Psoas muscle (tissue), 8 donors: ENCODE results near the gene ZNF530. TPM values are rescaled to one million over a fixed set of nuclear protein-coding genes. Genes with fewer than 3 reads are reported as not detected.

Experiments
- ATAC-seq, 4 donors: fragments of 200-7000 bp; cut with Tn5 transposase; one replicate each; pipeline ENCODE4 v1.9.1; 2020; ENCODE audit warnings: moderate library complexity in 3 of 4, mild to moderate bottlenecking in 2 of 4
- DNase-seq, 2 donors: peaks; one replicate each; pipeline ENCODE4 v3.0.0-alpha.2; 2020
- H3K27ac ChIP-seq: fragments of 200-600 bp; one replicate; pipeline ENCODE4 v1.8.0; 2022
- H3K27me3 ChIP-seq, 3 donors: fragments of 200-600 bp in 1 of 3; one replicate each; pipeline versions ENCODE4 v1.6.1 to v1.8.0; 2013 to 2022; ENCODE audit warnings: low read length in 2 of 3, mild to moderate bottlenecking in 2 of 3, moderate library complexity in 1 of 3; ENCODE audit not compliant: insufficient read depth in 3 of 3
- H3K36me3 ChIP-seq, 2 donors: fragments of 200-600 bp in 1 of 2; one replicate each; pipeline versions ENCODE4 v1.6.1 to v1.8.0; 2013 to 2022; ENCODE audit warnings: low read depth in 1 of 2, mild to moderate bottlenecking in 1 of 2, moderate library complexity in 1 of 2; ENCODE audit not compliant: insufficient read depth in 1 of 2
- H3K4me1 ChIP-seq: fragments of 200-600 bp; one replicate; pipeline ENCODE4 v1.8.0; 2022
- H3K4me3 ChIP-seq: fragments of 200-600 bp; one replicate; pipeline ENCODE4 v1.8.0; 2022; ENCODE audit warnings: mild to moderate bottlenecking
- H3K9me3 ChIP-seq: fragments of 200-600 bp; one replicate; pipeline ENCODE4 v1.8.0; 2022
- WGBS, 3 donors: extraction: QIAGEN DNeasy Blood & Tissue Kit; methylation state at CpG; one replicate each; pipeline versions ENCODE4 v1.1.6 to v1.1.7; 2013; 5-methylcytosine and 5-hydroxymethylcytosine counted together
- intact Hi-C, 2 donors: fragments of 100-400 bp; cut with DNase I; formaldehyde crosslinking; loops; one replicate each; pipeline versions ENCODE4 v1.11.0 to v1.14.2; 2022
- long read RNA-seq, 2 donors: library from polyadenylated mRNA; unstranded; transcript quantifications; one replicate each; pipeline ENCODE4 v2.0.0, GENCODE V29; 2021
- polyA plus RNA-seq, 3 donors: library from polyadenylated mRNA; stranded (reverse); fragments of 200-250 nt; gene quantifications; one replicate each; pipeline ENCODE4 v1.2.3, GENCODE V29; 2013
- total RNA-seq, 4 donors: library from RNA; stranded (reverse); fragmentation: NEBNext Ultra II Directional in 2 of 4; extraction: Animal tissue kit (Norgen Biotek cat#: 25700) in 2 of 4; gene quantifications; one replicate each; pipeline versions ENCODE4 v1.2.1 to v1.2.4, GENCODE V29; 2021 to 2023
- TF ChIP-seq, protein P1 (sequence below): fragments of 200-600 bp; IDR thresholded peaks from one replicate; pipeline ENCODE4 v1.8.0; 2022; ENCODE audit warnings: antibody characterized with exemption
- donor health status: healthy with polysubstance abuse.
- donor health status: DM: no; HTN: no; CAD: no; lungs with moderate emphysema.
- donor health status: Bipolar disorder and iron deficiency.
- donor health status: healthy.
- donor health status: DM: yes; HTN: yes; CAD: no.
- donor health status: DM: no; HTN: no; CAD: no.
- donor health status: DM: no; HTN: no; CAD: no.
- donor health status: DM: yes; HTN: yes; CAD: no.

ZNF530 gene
- total RNA-seq = 1 to 10 TPM in 3 of 4 donors, under 1 TPM in 1; 0.81 to 2.9 (median 2.0) TPM
- polyA plus RNA-seq = 10 to 100 TPM in 1 of 3 donors, 1 to 10 TPM in 2; 1.7 to 11.7 (median 2.4) TPM
- long read RNA-seq, donor 1 = 0 reads
- long read RNA-seq, donor 2, partial matches to known transcripts = 0 of 3 reads
- long read RNA-seq, donor 2, other reads (novel, unspliced or antisense) = 3 of 3 reads

GRCh38 chr19:57599761-57600383 lies at the start of gene ZNF530:
TSS of gene ZNF530 (plus strand) at chr19:57599885. CDS start at chr19:57604346, 4,461 bp downstream.
- peak; percentile 99 to 100 (median 100) for ATAC-seq
- DNase-seq = peak; percentile 95 to 97
- no peaks in the 10 kb centered on the region for H3K27me3 ChIP-seq
- intact Hi-C loops = no loop called here
- H3K4me1 ChIP-seq = peaks cover 7% of the 10 kb centered on the region
- peaks cover 6% of the 10 kb centered on the region in 2 donors for H3K36me3 ChIP-seq
- TF ChIP-seq, protein P1, sequence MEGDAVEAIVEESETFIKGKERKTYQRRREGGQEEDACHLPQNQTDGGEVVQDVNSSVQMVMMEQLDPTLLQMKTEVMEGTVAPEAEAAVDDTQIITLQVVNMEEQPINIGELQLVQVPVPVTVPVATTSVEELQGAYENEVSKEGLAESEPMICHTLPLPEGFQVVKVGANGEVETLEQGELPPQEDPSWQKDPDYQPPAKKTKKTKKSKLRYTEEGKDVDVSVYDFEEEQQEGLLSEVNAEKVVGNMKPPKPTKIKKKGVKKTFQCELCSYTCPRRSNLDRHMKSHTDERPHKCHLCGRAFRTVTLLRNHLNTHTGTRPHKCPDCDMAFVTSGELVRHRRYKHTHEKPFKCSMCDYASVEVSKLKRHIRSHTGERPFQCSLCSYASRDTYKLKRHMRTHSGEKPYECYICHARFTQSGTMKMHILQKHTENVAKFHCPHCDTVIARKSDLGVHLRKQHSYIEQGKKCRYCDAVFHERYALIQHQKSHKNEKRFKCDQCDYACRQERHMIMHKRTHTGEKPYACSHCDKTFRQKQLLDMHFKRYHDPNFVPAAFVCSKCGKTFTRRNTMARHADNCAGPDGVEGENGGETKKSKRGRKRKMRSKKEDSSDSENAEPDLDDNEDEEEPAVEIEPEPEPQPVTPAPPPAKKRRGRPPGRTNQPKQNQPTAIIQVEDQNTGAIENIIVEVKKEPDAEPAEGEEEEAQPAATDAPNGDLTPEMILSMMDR = no peak
- peak within 1 kb of the TSS; percentile 30 for H3K27ac ChIP-seq
- H3K9me3 ChIP-seq = peaks cover 35% of the 10 kb centered on the region
- WGBS, 3 donors = 0 to 1% (median 1%) methylated on average over 50 to 53 of the region's 53 CpGs
- H3K4me3 ChIP-seq = peak within 1 kb of the TSS; percentile 82

DNA sequence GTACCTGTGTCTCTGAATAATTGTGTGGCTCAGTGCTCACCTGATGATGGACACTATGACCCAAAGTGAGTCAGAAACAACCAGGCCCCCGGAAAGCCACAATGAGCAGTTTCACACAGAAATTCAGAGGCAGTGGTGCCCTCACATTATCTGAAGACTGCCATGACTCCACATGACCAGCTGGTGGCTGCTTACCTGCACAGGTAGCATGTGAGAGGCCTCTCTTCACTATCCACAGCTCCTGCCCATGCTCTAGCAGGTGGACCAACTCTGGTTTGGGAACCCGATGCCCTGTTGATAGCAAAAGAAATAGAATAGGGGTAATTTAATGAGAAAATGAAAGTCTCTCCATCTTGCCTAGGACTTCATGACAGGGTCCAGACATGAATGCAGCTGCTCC lies 47.3 kb upstream of the ZNF530 start:
- no peak for DNase-seq
- no peak for ATAC-seq
- Histone ChIP-seq H3K36me3 (peaks cover 28 to 87% of the 10 kb centered on the region in 2 donors), H3K27me3 (no peaks in the 10 kb centered on the region), H3K4me1 (no peaks in the 10 kb centered on the region), H3K27ac (no peak overlapping the region), H3K9me3 (peaks cover 58% of the 10 kb centered on the region), H3K4me3 (no peak overlapping the region)
- TF ChIP-seq, protein P1 = no peak
- WGBS, 3 donors = 95 to 98% (median 97%) methylated on average over 2 of the region's 2 CpGs
- intact Hi-C loops = no loop called here

- Histone ChIP-seq H3K36me3 (peaks cover 6 to 36% of the 10 kb centered on the region in 2 donors), H3K27me3 (no peaks in the 10 kb centered on the region), H3K4me1 (peaks cover 11% of the 10 kb centered on the region), H3K9me3 (peaks cover 18% of the 10 kb centered on the region), H3K4me3 (no peak overlapping the region), H3K27ac (no peak overlapping the region)
- intact Hi-C loops = no loop called here
- ATAC-seq (no peak), DNase-seq (no peak)
- TF ChIP-seq, protein P1 = no peak
- 49 to 60% (median 57%) methylated on average over 5 of the region's 5 CpGs for WGBS, 3 donors
Observed at GRCh38 chr19:57557659-57558058, 42.0 kb upstream of the ZNF530 start.

GRCh38 chr19:57558525-57558924 lies 41.2 kb upstream of the ZNF530 start:
- WGBS, 3 donors = 30 to 35% (median 33%) methylated on average over 6 of the region's 6 CpGs
- DNase-seq (no peak), ATAC-seq (no peak)
- Histone ChIP-seq H3K27me3 (no peaks in the 10 kb centered on the region), H3K9me3 (peaks cover 18% of the 10 kb centered on the region), H3K4me1 (peaks cover 11% of the 10 kb centered on the region), H3K27ac (no peak overlapping the region), H3K36me3 (peaks cover 6 to 27% of the 10 kb centered on the region in 2 donors), H3K4me3 (peak overlapping the region; percentile 96)
- TF ChIP-seq, protein P1 = no peak
- intact Hi-C loops = no loop called here
